ENCODE measurements around the gene EID2B. TPM values are rescaled to one million over a fixed set of nuclear protein-coding genes. Genes with fewer than 3 reads are reported as not detected.

The EID2B gene
- total and polyA plus RNA-seq, 10 of the 15 experiments (the other 5 are each of a cell fraction or from before 2014, with no cell fraction given): 2.9 to 10.1 (median 5.0) TPM

- BruUV-seq (replicated peaks): no TSS peak
- FAIRE-seq (no peak), ATAC-seq (no peak), DNase-seq (ENCODE audit: low read depth, low spot score) (no peak)
- Histone ChIP-seq H3K9ac (ENCODE audit: control insufficient read depth, insufficient read depth, low read length) (no peak overlapping the region), H3K36me3 (ENCODE audit: control insufficient read depth in 2 of 2, insufficient read depth in 2 of 2, low read length in 1 of 2) (no peaks in the 10 kb centered on the region), H3K27me3 (replicated peaks in 1 of 2; ENCODE audit: control insufficient read depth in 2 of 2, insufficient read depth in 2 of 2, low read length in 1 of 2) (no peaks in the 10 kb centered on the region), H4K20me1 (ENCODE audit: control insufficient read depth, insufficient read depth) (no peaks in the 10 kb centered on the region), H3K9me3 (replicated peaks; ENCODE audit: control insufficient read depth, insufficient read depth, low read length) (no peaks in the 10 kb centered on the region), H3K4me2 (ENCODE audit: control insufficient read depth, insufficient read depth) (no peak overlapping the region), H3K27ac (ENCODE audit: control insufficient read depth, insufficient read depth) (no peak overlapping the region), H3K4me1 (ENCODE audit: control insufficient read depth, insufficient read depth, low read length) (no peaks in the 10 kb centered on the region), H3K79me2 (ENCODE audit: control insufficient read depth, insufficient read depth, low read length) (no peaks in the 10 kb centered on the region), H2AFZ (ENCODE audit: control insufficient read depth, low read depth, low read length) (no peak overlapping the region), H3K4me3 (no peak overlapping the region)
- ChIA-PET SMC1A (ENCODE audit: uncharacterized antibody, unreplicated experiment) (interaction anchor here (0.9 kb wide), 1 partner anchor 21 kb away, joined by 3 read pairs; no protein-coding TSS in a partner anchor), RAD21 (ENCODE audit: unreplicated experiment) (interaction anchor here (1.0 to 1.1 kb wide), 3 partner anchors 11 to 123 kb away, joined by 3 to 5 read pairs (median 4); no protein-coding TSS in a partner anchor), POLR2A (no interaction called here), CTCF (interaction anchor here (1.0 to 1.9 kb wide), 5 partner anchors 9 to 85 kb away, joined by 3 to 8 read pairs (median 4); partner anchors contain the start of gene DLL3)
- WGBS (ENCODE audit: insufficient coverage, insufficient replicate concordance, low lambda C conversion rate, missing lambda C conversion rate): 97% methylated on average over 3 of the region's 3 CpGs
- in situ Hi-C loops (cut with MboI) (no loop called here), intact Hi-C loops (cut with micrococcal nuclease; ENCODE audit: unreplicated experiment) (no loop called here)
- TF ChIP-seq, protein P1, sequence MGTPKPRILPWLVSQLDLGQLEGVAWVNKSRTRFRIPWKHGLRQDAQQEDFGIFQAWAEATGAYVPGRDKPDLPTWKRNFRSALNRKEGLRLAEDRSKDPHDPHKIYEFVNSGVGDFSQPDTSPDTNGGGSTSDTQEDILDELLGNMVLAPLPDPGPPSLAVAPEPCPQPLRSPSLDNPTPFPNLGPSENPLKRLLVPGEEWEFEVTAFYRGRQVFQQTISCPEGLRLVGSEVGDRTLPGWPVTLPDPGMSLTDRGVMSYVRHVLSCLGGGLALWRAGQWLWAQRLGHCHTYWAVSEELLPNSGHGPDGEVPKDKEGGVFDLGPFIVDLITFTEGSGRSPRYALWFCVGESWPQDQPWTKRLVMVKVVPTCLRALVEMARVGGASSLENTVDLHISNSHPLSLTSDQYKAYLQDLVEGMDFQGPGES (IDR thresholded peaks at IDR 0.05): no peak
- TF ChIP-seq, protein P2, sequence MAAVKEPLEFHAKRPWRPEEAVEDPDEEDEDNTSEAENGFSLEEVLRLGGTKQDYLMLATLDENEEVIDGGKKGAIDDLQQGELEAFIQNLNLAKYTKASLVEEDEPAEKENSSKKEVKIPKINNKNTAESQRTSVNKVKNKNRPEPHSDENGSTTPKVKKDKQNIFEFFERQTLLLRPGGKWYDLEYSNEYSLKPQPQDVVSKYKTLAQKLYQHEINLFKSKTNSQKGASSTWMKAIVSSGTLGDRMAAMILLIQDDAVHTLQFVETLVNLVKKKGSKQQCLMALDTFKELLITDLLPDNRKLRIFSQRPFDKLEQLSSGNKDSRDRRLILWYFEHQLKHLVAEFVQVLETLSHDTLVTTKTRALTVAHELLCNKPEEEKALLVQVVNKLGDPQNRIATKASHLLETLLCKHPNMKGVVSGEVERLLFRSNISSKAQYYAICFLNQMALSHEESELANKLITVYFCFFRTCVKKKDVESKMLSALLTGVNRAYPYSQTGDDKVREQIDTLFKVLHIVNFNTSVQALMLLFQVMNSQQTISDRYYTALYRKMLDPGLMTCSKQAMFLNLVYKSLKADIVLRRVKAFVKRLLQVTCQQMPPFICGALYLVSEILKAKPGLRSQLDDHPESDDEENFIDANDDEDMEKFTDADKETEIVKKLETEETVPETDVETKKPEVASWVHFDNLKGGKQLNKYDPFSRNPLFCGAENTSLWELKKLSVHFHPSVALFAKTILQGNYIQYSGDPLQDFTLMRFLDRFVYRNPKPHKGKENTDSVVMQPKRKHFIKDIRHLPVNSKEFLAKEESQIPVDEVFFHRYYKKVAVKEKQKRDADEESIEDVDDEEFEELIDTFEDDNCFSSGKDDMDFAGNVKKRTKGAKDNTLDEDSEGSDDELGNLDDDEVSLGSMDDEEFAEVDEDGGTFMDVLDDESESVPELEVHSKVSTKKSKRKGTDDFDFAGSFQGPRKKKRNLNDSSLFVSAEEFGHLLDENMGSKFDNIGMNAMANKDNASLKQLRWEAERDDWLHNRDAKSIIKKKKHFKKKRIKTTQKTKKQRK (IDR thresholded peaks at IDR 0.05; ENCODE audit: low read depth, low read length): no peak
- no peak for TF ChIP-seq NFYA (IDR thresholded peaks at IDR 0.05; ENCODE audit: borderline replicate concordance, low read depth, low read length)
- TF ChIP-seq HDAC2 (IDR thresholded peaks at IDR 0.05): no peak
- TF ChIP-seq SIX5 (IDR thresholded peaks at IDR 0.05; ENCODE audit: low read depth, low read length, severe bottlenecking): no peak
- TF ChIP-seq MXI1 (IDR thresholded peaks at IDR 0.05; ENCODE audit: low read depth, low read length): no peak
- TF ChIP-seq SRF (IDR thresholded peaks at IDR 0.05; ENCODE audit: low read depth in 2 of 2, low read length in 2 of 2): no peak
- TF ChIP-seq ETV6 (conservative IDR thresholded peaks at IDR 0.05 in 1 of 2, IDR thresholded peaks at IDR 0.05 in 1 of 2; ENCODE audit: borderline replicate concordance in 1 of 2, low read depth in 1 of 2): no peak
- TF ChIP-seq SP1 (IDR thresholded peaks at IDR 0.05; ENCODE audit: low read depth, low read length): no peak
- no peak for TF ChIP-seq JUND (IDR thresholded peaks at IDR 0.05; ENCODE audit: low read depth, low read length)
- no peak for TF ChIP-seq MEF2B (IDR thresholded peaks at IDR 0.05; ENCODE audit: partially characterized antibody, poor library complexity, severe bottlenecking)
Observed at GRCh38 chr19:39525205-39525604, 7.4 kb downstream of the EID2B start.
